Activated T-cell treated with anti-CD3 and anti-CD28 coated beads for 4 hours (primary cell): ENCODE results near the gene UNC13B.

Source experiments
- DNase-seq: peaks from one replicate; pipeline ENCODE4 v3.0.0-alpha.2; 2020

The UNC13B gene

GRCh38 chr9:35341021-35341420 is 179.2 kb downstream of the UNC13B start:
- DNase-seq = no peak

DNA sequence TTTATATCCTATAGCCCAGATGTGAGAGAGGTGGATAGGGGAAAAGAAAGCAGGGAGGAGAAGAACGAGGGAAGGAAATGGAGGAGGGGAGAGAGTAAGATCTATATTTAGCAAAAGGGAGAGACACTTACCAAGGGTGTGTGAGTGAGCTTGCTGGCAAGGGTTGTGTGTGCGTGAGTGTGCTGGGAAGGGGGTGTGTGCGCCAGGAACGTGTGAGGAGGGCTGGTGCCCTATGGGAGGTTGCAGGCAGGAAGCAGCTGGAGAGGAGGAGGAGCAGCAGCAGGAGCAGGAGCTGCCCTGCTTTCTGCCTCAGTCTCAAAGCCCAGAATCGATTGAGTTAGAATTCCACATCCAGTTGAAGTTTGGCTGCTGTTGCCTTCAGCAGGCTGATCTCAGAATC is 179.8 kb downstream of the UNC13B start:
- no peak for DNase-seq

DNA sequence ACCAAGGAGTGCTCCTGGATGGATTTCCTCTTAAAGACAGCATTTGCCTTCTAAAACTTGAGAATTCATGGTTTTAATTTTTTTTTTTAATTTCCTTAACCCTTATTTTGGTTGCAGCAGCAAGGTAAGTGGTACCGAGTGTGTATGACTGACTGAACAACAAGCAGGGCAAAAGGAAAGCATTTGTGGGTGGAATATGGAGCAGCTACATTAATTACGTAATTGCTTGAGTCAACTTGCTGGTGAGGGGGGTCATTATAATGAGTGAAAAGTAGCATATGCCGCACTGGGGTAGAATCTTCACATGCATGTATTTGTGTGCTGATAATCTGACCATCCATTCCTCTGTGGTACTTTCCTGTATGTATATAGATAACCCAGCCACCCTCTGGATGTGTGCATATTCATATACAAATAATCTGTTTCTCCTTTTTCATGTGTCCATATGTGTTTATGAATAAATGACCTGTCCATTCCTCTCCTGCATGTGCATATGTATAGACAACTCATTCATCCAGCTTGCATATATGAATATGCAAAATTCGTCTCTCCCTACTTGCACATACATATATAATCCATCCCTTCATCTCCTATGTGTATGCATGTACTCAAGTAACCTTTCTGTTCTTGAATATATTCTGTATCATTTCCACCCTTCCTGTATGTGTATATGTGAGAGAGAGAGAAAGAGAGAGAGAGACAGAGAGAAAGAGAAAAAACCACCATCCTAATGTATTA is 180.6 kb downstream of the UNC13B start:
- DNase-seq = no peak

- no peak for DNase-seq
Measured at GRCh38 chr9:35348109-35348508, 186.3 kb downstream of the UNC13B start.

GRCh38 chr9:35349287-35349990 is 187.6 kb downstream of the UNC13B start:
- DNase-seq = no peak

DNA sequence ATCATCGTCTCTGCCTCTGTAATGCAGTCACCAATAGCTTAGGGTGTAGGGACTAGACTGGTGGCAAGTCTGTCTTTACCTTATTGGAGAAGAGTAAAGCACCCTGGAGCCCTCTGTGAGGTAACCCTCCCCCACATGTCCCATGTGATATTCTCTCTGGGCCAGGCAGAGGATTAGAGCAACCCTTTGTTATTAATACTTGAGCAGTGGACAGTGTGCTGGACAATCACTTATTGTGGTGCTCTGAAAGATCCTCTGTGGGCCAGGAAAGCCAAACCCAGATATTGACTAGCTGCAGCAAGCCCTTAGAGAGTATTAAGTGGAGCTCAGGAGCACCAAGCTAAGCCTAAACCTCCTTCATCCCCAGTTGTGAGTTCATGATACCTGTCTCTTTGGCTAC is 188.4 kb downstream of the UNC13B start:
- no peak for DNase-seq

DNA sequence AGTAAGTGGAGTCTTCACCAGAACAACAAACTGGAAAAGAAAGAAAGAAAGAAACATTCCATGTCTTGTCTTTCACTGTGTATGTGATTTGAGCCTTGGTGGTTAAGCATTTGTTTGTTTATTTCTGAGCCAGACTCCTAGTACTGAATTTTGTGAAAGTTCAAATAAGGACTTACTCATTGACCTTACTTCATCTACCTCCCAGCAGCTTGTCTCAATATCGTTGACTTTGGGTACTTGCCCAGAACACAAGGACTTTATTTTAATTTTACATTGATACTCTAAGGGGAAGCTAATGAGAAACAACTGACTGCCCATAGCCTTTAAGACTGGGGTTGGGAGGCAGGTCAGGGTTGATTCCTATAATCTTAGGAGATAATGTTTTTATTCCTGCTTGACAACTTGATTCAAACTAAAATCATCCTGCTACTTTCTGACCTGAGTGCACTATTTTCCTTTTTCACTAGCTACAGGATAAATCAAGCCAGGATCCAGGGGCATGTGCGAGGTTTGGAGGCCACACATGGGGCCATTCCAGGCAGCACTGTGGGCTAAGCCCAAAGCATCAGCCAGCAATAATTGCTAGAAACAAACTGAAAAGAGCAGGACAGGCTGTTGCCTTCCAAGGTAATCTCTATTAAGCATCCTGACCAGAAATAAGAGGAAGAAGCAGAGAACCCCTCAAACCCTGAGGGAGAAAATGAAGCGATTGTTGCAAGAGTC is 189.2 kb downstream of the UNC13B start:
- no peak for DNase-seq

DNA sequence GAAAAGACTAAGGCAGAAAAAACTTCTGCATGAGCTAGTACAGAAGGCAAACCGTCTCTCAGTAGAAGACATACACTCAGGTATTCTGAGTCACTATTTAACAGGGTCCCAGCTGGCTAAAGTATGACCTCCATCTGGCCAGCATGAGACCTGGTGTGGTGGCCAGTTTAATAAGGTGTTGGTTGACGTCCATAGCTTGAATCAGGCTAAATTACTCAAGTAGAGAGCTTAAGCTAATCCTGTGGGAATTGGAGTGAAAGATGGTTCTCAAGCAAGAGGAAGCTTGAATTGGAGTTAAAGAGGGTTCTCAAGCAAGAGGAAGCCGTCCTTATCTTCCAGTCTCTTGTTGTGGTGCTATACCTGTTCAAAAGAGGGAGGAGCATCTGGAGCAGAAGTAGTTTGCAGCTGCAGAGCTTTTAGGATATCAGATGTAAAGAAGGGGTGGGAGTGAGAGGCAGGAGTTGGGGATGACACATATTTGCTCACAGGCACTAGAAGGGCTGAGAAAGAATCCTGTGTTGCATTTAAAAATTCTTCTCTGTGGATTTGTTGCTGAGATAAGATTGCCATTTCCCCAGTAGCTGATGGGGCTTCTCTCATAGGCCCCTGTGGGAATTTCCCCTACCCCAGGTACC is 192.0 kb downstream of the UNC13B start:
- DNase-seq = no peak

DNA sequence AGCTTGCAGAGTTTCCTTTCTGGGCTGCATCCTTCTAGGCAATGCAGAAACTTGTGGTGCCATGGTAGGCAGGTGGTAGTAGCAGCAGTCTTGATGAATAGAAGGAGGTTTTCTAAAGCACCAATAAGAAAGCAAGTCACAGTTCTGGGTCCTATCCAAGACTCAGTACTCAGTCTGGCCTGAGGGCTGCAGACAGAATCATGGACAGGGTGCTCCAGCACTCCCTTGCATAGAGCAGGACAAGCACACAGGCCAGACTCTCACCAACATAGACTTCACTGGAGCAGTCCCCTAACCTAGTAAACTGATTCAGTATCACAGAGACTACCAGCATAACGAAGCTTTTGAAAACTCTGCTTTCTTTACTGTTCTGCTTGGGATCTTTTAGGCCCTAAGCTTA is 194.1 kb downstream of the UNC13B start:
- DNase-seq = no peak

- DNase-seq = no peak
Measured at GRCh38 chr9:35357116-35357515, 195.3 kb downstream of the UNC13B start.

- no peak for DNase-seq
Measured at GRCh38 chr9:35357826-35358225, 196.0 kb downstream of the UNC13B start.

GRCh38 chr9:35364817-35365585 is 203.2 kb downstream of the UNC13B start:
- DNase-seq = no peak

DNA sequence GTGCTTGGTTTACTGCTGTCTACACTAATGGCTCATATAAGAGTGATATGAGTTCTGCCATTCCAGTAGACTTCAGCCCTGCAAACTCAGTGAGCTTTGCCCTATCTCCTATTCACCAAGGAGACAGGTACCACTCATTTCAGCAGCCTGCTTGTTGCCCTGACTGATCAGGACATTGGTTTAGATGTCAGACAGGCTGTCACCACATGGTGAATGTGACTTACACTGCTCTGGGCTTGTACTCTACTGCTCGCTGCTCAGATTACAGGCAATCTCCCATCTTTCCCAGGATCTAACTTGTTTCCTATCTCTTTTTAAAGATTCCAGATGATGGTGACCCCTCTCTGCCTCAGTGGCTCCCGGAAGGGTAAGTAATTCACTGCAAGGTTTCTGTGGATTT is 204.8 kb downstream of the UNC13B start:
- DNase-seq = no peak

DNA sequence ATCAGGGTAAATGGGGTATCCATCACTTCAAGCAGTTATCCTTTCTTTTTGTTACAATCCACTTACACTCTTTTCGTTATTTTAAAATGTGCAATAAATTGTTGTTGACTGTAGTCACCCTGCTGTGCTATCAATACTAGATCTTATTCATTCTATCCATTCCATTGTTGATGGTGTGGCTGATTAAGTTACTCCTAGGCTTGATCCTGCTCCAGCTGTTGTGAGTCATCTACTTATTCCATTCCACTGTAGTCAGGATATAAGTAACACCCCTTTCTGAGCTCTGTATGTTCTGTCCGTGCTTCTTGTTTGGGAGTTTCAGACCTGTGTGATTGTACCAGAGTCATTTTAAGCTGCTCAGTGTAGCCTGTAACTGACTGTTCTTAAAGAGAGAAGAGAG is 205.6 kb downstream of the UNC13B start:
- no peak for DNase-seq

DNA sequence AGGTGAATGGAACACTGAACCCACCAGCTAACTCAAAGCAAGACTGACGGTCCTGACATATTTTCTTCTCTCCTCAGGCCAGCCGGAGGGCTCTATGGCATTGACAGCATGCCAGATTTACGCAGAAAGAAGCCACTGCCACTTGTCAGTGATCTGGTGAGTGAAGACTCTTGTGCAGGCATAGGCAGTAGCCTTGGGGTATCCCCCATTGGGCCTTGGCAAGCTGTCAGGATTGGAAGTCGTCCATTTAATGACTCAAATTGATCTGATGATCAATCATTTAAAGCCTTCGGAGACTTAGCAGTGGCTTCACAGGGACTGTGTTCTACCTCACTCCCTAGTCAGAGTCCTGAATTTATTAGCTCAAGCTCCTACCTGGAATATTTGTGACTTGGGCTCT is 208.4 kb downstream of the UNC13B start:
- no peak for DNase-seq

- no peak for DNase-seq
Measured at GRCh38 chr9:35374436-35374835, 212.6 kb downstream of the UNC13B start.

DNA sequence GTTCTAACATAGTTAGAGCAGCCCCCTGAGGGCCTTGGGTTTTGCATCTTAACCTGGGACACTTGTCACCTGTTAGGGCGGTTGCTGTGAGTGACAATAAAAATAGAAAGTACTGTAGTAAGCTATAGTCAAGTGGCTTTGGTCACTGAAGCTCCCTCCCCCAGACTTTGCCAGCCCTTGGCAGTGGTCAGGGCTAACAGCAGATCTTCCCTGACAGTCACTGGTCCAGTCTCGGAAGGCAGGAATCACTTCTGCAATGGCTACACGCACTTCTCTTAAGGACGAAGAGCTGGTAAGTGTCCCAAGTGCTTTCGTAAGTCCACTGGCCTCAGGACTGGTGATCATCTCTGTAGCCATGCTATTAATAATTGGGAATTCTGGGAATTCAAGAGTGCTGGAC is 213.1 kb downstream of the UNC13B start:
- DNase-seq = no peak

- DNase-seq = no peak
Measured at GRCh38 chr9:35380039-35380438, 218.2 kb downstream of the UNC13B start.

DNA sequence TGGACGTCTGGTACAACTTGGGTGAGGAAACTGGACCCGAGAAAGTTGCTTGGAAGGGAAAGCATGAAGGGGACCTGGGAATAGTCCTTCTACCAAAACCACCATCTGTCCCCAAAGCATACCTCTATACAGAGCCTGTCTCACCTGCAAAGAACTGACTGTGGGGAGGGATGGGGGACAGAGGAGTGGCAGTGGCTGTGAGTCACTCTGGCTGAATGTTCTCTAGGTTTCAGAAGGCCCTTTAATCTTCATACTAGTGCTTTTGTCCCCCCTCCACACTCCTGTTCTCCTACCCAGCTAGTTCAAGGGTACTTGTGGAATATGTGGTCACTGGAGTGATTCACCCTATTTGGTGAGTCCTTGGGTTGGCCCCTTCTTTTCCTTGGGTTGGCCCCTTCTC is 218.8 kb downstream of the UNC13B start:
- DNase-seq = no peak

GRCh38 chr9:35385042-35385441 is 223.2 kb downstream of the UNC13B start:
- DNase-seq = no peak

DNA sequence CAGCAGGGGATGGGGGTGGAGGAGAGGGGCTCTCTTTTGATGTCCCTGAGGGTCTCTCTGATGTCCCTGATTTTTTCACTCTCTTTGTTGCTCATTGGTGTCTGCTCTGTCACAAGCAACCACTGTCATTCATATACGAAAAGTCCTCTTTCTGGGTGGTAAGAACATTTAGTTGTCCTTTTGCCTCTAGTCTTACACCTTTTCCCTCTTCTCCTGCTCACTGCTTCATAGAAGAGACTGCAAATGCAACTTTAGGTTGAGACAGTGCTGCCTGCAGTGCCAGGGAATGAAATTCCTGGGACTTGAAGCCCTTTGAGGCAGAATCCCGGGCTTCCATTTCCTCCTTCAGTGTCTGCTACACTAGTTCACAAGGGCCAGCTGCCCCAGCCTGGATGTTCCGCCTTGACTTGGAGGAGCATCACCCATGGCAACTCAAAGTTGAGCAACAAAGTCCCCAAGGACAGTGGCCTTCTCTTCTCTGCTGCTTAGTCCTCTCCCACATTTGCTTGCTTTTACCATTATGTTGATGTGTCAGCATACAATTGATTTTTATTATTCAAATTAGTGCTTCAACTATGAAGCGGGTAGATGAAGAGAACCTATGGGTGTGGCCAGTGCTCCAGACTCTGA is 233.4 kb downstream of the UNC13B start:
- no peak for DNase-seq

DNA sequence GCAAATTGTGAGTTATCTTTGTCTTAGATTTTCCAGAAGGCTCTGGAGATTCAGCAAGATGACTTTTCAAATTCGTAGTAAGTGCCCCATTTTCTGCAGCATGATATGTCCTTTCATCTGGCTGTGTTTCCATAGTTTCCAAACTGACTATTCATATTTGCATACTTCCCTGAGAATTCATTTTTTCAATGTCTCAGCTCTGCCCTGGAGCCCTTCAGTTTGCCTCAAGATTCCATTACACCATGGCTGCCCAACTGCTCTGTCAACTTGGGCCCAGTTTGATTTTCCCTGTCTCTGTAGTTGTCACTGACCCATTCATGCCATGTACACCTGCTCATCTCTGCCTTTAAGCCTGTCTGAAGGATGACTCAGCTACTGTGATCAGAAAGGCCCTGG is 233.9 kb downstream of the UNC13B start:
- no peak for DNase-seq
